K562 (cell line): Measurements from ENCODE around the gene CLASP2. TPM values are rescaled to one million over a fixed set of nuclear protein-coding genes. Genes with fewer than 3 reads are reported as not detected.

ENCODE experiments used
- CHD2 ChIP-seq: IDR thresholded peaks from 2 replicates; pipeline ENCODE4 v1.6.1; 2011; ENCODE audit warnings: low read depth, low read length
- CREB3L1 ChIP-seq: fragments of 450-650 bp; IDR thresholded peaks from 2 replicates; pipeline ENCODE4 v1.6.1; 2014; ENCODE audit warnings: low read depth, mild to moderate bottlenecking, moderate library complexity, borderline replicate concordance
- FOSL1 ChIP-seq: fragments of 200-800 bp; sonication (Bioruptor generic); conservative IDR thresholded peaks from 2 replicates; pipeline ENCODE4 v1.6.1; 2016; ENCODE audit warnings: missing genetic modification characterization, missing compliant biosample characterization
- HMGXB4 ChIP-seq: sonication (generic); formaldehyde crosslinking; IDR thresholded peaks from 2 replicates; pipeline ENCODE4 v1.8.1; 2023; ENCODE audit warnings: mild to moderate bottlenecking, missing genetic modification reagents
- KDM1A ChIP-seq, 2 experiments: fragments of 450-650 bp; IDR thresholded peaks; 2 replicates each; pipeline ENCODE4 v1.6.1; 2016; ENCODE audit warnings: mild to moderate bottlenecking in 2 of 2
- KLF13 ChIP-seq: fragments of 450-650 bp; IDR thresholded peaks from 2 replicates; pipeline ENCODE4 v1.6.1; 2016; ENCODE audit warnings: missing genetic modification characterization, low read depth, mild to moderate bottlenecking, missing compliant biosample characterization, moderate library complexity, borderline replicate concordance
- NFE2 ChIP-seq: IDR thresholded peaks from 2 replicates; pipeline ENCODE4 v1.6.1; 2014; ENCODE audit warnings: antibody characterized with exemption, low read depth
- POLR2H ChIP-seq: IDR thresholded peaks from 2 replicates; pipeline ENCODE4 v1.6.1; 2016; ENCODE audit warnings: missing genetic modification characterization, low read depth, mild to moderate bottlenecking, control low read depth, missing compliant biosample characterization, moderate library complexity
- SPI1 ChIP-seq: IDR thresholded peaks from 2 replicates; pipeline ENCODE4 v1.6.1; 2011; ENCODE audit warnings: low read depth, low read length, control low read depth, borderline replicate concordance
- TAF1 ChIP-seq: IDR thresholded peaks from 2 replicates; pipeline ENCODE4 v1.6.1; 2011; ENCODE audit warnings: mild to moderate bottlenecking, low read length, moderate library complexity; ENCODE audit not compliant: insufficient read depth, control insufficient read depth, severe bottlenecking; ENCODE audit errors: extremely low read depth
- ZBTB40 ChIP-seq, 2 experiments: fragments of 450-650 bp in 1 of 2; sonication (generic) in 1 of 2; formaldehyde crosslinking in 1 of 2; IDR thresholded peaks; 2 replicates each; pipeline versions ENCODE4 v1.7.1 to v1.9.0; 2016 to 2022; ENCODE audit warnings: inconsistent platforms in 1 of 2, mild to moderate bottlenecking in 1 of 2, missing genetic modification reagents in 1 of 2
- ZBTB9 ChIP-seq: fragments of 450-650 bp; formaldehyde crosslinking; IDR thresholded peaks from 2 replicates; pipeline ENCODE4 v1.4.0; 2020; ENCODE audit warnings: mild to moderate bottlenecking, moderate library complexity
- ZFP1 ChIP-seq: fragments of 450-650 bp; formaldehyde crosslinking; IDR thresholded peaks from 2 replicates; pipeline ENCODE4 v1.4.0; 2020; ENCODE audit warnings: mild to moderate bottlenecking, mixed read lengths
- ZNF696 ChIP-seq: fragments of 250-450 bp; sonication (Bioruptor Pico); conservative IDR thresholded peaks from 2 replicates; pipeline ENCODE4 v1.4.0; 2020; ENCODE audit warnings: mild to moderate bottlenecking, moderate library complexity
- polyA plus RNA-seq, 8 experiments: library from polyadenylated mRNA; depleted of rRNA in 4 of 8; stranded (reverse) in 5 of 8; unstranded in 3 of 8; fragments of >200 nt; fragmentation: Nextera tagmentation in 2 of 8; fragmentation: Illumina TruSeq in 1 of 8; extraction: Ambion mirVana in 2 of 8; extraction: Trizol in 1 of 8; gene quantifications; 2 replicates each; pipeline versions ENCODE4 v1.2.1 to v1.2.3, GENCODE V29; 2011 to 2014; ENCODE audit warnings: inconsistent platforms in 1 of 8, missing spikeins in 1 of 8
- total RNA-seq, 7 experiments: library from RNA; depleted of rRNA in 6 of 7; stranded (reverse); fragments of >200 nt in 6 of 7; fragmentation: Illumina TruSeq in 2 of 7; extraction: Trizol in 2 of 7; gene quantifications; 2 replicates each; pipeline versions ENCODE4 v1.2.1 to v1.2.3, GENCODE V29; 2011 to 2021; ENCODE audit warnings: low replicate concordance in 1 of 7

Gene CLASP2
- total and polyA plus RNA-seq, 9 of the 15 experiments (the other 6 are each of a cell fraction or from before 2014, with no cell fraction given): 13.5 to 107 (median 71.8) TPM

GRCh38 chr3:33699275-33699674 lies 18.8 kb downstream of the CLASP2 start (continued):
- TF ChIP-seq KDM1A (IDR thresholded peaks at IDR 0.05) (no peak), CREB3L1 (no peak), KLF13 (no peak), NFE2 (no peak), ZNF696 (CRISPR knock-in tag) (no peak), ZBTB40 (IDR thresholded peaks at IDR 0.05) (0 out of 2 replicates have a peak, but pooled peaks have one; percentile 24), ZBTB40 (CRISPR knock-in tag; IDR thresholded peaks at IDR 0.05) (no peak), POLR2H (0 out of 2 replicates have a peak, but pooled peaks have one; percentile 31), TAF1 (no peak), CHD2 (no peak), SPI1 (no peak), ZBTB9 (CRISPR knock-in tag) (no peak), ZFP1 (CRISPR knock-in tag) (no peak), FOSL1 (no peak), HMGXB4 (CRISPR knock-in tag) (no peak)
